HG03095 (cell line): ENCODE data around the gene ETHE1.
"Not testable (repeated sequence)": the region's sequence is repeated elsewhere in the genome, so short reads cannot be mapped to it uniquely, and the experiment has no call there.

ENCODE experiments used
- ATAC-seq: cut with Tn5 transposase; IDR thresholded peaks from one replicate; pipeline ENCODE4 v1.9.1; 2021; ENCODE audit warnings: moderate library complexity; ENCODE audit not compliant: unreplicated experiment

ETHE1 gene

DNA sequence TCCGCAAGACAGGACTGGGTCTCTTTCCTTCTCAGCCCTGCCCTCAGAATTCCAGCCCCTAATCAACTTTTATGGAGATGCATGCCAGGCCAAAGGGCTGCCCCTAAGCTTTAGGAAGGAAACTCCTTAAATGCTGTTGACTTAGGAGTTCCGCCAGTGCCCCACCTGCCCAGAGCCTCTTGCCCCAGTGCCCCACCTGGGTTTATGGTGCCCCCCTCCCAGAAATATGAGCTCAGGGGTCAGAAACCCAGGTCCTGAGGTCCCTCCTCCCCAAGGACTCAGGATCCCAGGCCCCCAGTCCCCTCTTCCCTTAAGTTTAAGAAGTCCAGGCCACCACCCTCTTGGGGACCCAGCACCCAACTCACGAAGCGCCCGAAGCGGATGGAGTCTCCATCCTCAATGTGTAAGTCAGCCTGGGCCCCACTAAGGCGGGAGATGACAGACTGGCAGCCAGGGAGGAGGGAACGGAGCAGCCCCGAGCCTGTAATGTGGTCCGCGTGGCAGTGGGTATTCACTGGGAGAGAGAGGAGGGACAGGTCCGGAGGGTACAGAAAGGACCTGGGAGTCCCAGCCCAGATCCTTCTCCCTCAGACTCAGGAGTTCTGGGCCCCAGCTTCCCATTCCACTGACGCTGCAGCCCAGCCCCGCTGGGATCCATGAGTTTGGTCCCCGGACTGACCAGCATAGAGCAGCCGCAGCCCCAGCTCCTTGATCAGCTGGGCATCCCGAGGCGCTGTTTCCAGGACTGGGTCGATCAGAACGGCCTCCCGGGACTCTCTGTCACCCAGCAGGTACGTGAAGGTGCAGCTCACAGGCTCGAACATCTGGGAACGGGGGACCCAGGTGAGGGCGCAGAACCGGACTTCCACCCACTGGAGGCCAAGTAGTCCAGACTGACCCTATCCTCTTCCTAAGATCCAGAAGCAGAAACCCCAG lies 897 bp downstream of the ETHE1 start:
- no peak for ATAC-seq

DNA sequence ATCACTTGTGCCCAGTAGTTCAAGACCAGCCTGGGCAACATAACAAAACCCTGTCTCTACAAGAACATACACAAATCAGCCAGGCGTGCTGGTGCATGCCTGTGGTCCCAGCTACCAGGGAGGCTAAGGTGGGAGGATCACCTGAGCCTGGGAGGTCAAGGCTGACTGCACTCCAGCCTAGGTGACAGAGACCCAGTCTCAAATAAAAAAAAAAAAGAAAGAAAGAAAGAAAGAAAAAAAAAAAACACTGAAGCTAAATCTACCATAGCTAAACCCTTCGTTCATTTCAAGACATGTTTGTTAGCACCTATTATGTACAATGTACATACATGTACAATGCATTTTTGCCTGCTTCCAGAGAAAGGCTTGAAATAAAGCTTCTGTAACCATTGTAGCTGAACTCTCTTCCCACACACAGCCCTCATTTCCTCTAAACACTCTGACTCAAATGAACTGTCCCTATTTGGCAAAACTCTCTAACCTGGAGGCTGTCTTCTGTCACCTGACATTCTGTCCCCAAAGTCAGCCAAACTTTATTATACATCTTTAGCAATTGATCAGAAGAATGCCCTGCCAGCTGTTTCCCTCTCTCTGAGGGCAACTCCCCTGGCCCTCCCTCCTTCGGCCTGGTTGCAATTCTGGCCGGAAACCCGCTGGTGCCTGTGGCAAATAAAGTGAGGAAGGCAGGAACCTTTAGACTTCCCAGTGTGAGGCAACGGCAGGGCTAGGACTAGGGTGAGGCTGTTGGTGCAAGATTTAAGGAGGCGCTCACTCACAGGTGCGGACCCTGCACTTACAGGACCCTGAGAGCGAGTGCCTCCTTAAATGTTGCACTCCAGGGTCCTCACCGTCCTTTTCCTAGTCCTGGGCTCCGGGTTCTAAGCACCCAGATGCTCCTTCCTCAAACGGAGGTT lies 1.8 kb downstream of the ETHE1 start:
- ATAC-seq = no peak

DNA sequence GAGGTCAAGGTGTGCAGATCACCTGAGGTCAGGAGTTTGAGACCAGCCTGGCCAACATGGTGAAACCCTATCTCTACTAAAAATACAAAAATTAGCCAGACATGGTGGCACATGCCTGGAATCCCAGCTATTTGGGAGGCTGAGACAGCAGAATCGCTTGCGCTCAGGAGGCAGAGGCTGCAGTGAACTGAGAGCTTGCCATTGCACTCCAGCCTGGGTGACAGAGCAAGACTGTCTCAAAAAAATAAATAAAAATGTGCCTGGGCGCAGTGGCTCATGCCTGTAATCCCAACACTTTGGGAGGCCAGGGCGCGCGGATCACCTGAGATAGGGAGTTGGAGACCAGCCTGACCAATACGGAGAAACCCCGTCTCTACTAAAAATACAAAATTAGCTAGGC lies 3.3 kb downstream of the ETHE1 start:
- not testable (repeated sequence) for ATAC-seq

DNA sequence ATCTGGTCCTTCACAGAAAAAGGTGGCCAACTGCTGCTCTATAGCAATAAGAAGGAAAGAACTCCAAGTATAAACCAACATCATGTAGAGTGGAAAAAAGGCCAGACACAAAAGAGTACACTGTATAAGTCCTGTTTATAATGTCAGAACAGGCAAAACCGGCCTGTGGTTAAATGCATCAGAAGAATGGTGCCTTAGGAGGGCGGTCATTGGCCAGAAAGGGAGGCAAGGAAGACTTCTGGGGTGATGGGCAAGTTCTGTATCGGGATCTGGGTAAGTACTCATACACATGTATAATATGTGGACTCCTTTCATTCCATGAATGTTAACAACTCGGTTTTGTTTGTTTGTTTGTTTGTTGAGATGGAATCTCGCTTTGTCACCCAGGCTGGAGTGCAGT lies 4.1 kb downstream of the ETHE1 start:
- no peak for ATAC-seq

DNA sequence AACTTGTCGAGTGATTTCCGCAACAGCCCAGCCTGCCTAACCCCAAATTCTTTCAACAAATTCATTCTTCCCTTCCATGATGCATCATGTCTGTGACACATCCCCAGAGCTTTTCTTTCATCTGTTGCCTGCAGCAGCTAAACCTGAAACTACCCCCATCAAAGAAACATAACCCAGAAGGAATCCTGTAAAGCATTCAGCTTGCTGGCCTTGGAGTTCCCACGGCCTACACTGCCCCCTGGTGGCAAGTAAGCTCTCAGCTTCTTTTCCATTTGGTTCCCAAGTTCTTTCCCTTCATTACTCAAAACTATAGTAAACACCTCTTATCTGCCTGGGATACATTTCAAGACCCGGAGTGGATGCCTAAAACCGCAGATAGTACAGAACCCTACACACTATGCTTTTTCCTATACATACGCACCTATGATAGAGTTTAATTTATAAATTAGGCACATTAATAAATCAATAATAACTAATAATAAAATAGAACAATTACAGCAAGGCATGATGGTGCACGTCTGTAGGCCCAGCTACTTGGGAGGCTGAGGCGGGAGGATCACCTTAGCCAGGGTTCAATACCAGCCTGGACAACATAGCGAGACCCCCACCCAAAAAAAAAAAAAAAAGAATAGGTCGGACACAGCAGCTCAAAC lies 7.4 kb downstream of the ETHE1 start:
- no peak for ATAC-seq

DNA sequence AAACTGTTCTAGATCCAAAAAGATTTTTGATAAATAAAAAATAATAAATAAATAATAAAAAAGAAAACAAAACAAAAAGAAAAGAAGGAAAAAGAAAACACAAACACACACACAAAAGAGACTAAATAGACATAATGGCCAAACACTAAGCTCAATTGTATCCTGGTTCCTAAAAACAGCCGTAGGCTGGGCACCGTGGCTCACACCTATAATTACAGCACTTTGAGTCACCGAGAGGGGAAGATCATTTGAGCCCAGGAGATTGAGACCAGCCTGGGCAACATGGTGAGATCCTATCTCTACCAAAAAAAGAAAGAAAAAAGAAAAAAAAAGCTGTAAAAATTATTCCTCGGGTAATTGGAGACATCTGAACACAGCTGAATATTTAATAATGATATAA lies 8.9 kb downstream of the ETHE1 start:
- ATAC-seq = no peak

DNA sequence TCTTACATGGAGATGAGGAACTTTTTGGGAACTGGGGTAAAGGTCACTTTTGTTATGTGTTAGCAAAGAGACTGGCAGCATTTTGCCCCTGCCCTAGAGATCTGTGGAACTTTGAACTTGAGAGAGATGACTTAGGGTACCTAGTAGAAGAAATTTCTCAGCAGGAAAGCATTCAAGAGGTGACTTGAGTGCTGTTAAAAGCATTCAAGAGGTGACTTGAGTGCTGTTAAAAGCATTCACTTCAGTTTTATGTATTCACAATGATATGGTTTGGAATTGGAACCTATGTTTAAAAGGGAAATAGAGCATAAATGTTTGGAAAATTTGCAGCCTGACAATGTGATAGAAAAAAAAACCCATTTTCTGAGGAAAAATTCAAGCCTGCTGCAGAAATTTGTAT lies 14.6 kb downstream of the ETHE1 start:
- not testable (repeated sequence) for ATAC-seq

DNA sequence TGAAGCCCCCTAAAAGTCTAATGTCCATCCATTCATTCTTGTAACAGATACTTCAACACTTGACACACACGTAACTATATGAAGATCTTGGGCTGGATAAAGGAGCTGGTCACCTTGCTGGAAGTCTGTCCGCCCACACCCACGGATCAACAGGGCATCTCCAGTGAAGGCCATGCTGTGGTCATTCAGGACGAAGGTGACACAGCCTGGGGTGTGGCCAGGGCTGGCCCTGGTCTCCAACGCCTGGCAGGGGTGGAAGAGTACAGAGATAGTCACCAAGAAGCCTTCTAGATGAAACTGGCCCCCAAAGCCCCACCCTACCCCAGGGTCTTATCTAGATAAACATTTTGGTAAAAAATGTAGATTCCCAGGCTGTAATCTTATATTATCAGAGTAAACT lies 15.7 kb downstream of the ETHE1 start:
- ATAC-seq = no peak

DNA sequence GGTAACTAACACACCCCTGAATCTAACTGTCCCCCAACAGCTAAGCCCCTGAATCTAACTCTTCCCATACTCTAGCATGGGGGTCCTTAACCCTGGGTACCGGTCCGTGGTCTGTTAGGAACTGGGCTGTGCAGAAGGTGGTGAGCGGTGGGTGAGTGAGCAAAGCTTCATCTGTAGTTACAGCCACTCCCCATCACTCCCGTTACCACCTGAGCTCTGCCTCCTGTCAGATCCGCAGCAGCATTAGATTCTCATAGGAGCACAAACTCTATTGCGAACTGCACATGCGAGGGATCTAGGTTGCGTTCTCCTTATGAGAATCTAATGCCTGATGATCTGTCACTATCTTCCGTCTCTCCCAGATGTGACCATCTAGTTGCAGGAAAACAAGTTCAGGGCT lies 16.3 kb downstream of the ETHE1 start:
- no peak for ATAC-seq

DNA sequence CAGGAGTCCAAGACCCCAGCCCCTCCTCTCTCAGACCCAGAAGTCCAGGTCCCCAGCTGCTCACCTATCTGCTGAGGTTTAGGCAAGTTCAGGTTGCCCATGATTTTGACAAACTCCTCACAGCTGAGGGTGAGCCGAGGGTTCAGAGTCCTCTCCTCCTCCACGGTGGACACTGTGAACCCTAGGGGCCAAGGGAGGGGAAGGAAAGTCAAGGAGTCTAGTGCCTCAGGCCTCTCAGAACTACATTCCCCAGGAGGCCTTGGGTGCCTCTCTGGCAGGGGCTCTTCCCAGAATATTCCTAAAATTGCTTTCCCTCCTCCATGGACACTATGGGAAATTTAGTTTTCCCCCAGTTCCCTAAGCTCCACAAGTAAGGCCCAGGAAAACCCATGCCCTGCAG lies 19.1 kb downstream of the ETHE1 start:
- ATAC-seq = no peak

DNA sequence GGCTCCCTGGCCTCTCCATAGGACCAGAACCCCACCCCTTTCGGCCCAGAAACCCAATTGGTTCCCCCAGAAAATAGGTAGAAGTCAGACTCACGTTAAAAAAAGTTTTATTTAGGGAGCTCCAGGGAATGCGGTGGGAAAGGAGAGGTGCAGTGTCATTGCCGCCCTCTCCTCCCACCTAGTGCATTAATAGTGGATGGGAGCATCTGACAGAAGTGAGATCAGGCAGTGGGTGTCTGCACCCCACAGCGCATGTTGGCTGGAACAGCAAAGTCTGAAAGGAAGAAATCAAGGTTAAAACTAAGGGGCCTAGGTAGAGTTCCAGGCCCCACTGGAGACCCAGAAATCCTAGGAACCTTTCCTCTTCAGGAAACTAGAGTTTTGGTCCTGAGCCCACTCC lies 20.4 kb downstream of the ETHE1 start:
- no peak for ATAC-seq

DNA sequence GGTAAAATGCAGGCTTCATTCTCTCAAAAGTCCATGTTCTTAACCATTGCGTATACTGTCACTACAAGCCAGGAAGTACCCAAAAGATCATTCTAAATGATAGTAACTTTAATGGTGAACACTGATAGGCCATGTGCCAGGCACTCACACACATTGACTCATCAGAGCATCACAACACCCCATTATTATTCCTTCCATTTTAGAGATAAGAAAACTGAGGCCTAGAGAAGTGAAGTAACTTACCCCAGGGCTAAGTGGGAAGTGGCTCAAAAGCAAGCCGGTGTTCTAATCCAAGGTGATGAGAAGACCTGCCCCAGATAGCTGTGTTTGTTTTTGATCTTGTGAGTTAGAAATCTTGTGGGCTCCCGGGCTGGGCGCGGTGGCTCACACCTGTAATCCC lies 21.1 kb downstream of the ETHE1 start:
- no peak for ATAC-seq

DNA sequence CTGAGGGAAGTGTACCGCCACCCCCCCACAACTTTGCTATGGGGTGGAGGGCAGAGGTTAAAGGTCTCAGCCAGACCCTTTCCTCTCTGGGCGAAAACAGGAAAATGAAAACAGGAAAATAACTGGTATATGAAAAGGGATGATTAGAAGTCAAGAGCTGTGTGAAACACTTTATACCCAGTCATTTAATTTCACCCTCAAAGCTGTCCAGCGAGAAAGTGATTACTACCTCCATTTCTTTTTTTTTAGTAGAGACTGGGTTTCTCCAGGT lies 21.9 kb downstream of the ETHE1 start:
- ATAC-seq = no peak

DNA sequence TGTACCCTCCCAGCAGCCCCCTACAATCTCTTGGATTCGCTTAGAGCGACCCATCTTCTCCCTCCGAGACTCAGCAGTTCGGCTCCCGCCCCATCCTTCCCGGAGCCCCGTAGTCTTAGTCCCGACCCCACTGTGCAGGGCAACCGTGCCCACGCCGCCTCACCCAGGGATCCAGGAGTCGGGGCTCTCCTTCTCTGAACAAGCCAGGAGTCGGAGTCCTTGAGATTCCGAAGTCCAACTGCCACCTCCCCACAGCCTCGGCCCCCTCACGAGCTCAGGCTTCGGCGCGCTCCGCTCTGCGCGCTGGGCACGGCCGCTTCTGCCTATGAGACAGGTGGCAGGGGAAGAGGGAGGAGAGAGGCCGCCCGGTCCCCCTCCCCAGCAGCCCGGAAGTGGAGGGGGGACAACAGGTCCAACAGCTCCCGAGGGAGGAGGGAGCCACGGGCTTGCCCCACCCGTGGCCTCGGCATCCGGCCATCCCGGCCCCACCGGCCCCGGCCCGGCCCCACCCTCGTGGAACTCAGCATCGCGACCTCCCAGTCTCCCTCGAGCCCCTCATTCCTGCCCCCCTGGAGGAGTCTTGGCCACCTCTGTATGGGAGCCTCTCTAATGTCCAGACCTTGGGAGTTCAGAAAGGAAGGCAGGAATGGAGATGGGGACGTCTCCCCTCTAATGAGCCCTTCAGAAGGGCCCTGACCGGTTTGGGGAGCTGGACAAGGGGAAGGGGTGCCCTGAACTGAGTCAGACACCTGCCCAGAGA lies 22.4 kb downstream of the ETHE1 start, which contains the start of gene PHLDB3:
Gene PHLDB3 (minus strand): TSS at position 321 of the 760 bp plus-strand sequence. CDS start 628 bp downstream, outside the sequence.
- ATAC-seq = peak; percentile 12

DNA sequence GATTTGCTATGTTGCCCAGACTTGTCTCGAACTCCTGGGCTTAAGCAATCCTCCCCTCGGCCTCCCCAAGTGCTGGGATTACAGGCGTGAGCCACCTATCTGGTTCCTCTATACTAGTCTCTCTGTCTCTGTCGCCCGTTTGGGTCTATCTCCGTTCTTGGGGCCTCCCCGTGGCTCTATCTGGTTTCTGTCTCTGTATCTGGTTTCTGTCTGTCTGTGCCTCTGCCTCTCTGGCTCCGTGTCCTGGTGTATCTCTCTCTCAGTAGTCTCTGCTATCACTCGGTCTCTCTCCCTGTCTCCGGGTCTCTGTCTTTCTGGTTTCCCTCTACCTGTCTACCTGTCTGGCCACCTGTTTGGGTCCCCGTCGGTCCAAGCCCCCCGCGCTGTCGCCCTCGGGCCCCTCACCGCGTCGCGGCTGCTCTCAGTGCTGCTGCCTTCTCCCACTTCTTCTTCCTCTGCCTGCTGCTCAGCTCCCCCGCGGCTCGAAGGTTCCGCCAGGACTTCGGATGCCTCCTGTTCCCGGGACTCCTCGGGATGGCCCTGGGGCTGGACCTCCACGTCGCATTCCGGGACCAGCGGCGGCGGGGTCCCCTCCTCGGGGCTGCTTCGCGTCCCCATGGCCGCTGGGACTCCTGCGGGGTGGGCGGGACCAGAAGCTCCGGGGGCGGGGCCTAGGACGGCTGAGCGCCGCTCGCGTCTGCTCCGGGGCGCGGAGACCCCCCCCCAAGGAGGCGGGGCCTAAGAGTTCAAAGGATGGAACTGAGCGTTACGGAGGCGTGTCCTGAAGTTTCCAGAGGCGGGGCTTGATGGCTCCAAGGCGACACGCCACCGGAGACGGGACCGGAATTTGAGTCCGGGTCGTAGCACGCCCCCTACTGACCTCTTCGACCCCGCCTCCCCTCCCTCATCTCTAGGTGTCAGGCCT lies 23.2 kb downstream of the ETHE1 start:
- peak; percentile 72 for ATAC-seq

DNA sequence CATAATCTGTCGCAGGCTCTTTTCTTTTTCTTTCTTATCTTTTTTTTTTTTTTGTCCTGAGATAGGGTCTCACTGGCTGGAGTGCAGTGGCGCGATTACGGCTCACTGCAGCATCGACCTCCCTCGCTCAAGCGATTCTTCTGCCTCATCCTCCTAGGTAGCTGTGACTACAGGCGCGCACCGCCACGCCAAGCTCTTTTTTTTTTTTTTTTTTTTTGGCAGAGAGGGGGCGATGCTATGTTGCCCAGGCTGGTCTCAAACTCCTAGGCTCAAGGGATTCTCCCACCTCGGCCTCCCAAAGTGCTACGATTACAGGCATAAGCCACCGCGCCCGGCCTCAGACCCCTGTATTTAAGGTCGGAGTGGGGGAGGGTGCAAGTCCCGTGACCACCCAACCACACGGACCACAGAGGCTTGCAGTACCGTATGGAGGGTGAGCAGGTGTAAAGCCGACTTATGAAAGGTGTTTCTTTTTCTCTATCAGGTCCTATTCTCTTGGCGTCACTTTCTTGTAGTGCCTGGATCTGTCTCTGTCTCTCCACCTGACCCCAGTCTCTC lies 24.5 kb downstream of the ETHE1 start:
- ATAC-seq = no peak

DNA sequence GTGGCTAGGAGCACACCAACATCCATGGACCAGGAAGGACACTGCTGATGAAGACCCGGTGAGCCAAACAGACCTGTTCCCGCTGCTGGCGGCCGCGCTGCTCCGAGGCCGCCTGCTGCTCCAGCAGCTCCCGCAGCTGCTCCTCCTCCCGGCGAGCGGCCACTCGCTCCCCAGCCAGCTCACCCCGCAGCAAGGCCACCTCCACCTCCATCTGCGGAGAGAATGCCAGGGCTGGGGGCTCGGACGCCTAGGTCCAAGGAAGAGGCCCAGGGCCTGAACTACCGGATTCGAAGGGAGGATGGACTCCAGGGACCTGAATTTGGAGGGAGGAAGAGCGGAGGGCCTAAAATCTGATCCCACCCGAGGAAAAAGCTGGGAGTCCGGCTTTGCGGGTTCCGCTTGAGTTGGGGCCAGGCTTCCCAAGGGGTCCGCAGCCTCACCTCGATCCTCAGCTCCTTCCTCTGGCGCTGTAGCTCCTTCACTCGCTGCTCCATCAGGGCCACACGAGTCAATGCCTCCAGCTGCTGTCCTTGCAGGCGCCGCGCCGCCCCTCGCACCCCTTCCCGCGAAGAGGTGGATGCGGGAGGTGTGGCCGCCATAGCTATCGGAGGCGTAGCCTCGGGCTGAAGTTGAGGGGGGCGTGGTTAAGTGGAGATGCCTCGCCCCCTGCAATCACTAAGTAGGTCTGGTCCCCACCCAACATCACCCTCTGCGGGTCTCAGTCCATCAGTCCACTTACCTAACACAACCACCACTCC lies 25.2 kb downstream of the ETHE1 start:
- ATAC-seq = no peak

DNA sequence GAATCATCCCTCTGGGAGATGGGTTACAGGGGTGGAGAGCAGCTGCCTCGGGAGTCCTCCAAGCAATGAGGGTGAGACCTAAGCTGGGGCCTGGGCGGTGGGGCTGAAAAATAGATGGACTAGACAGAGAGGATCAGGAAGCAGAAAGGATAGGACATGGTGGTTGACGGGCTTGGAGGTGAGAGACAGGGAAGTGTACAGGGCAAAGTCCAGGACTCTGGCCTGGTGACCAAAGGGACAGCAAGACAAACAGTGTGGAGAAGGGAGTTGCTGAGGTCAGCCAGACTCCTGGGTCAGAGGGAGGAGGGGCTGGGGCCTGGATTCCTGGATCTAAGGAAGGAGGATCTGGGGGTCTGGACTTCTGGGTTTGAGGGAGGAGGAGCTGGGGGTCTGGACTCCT lies 28.0 kb downstream of the ETHE1 start:
- ATAC-seq = no peak
